Stimulated activated CD8-positive, alpha-beta memory T cell treated with anti-CD3 and anti-CD28 coated beads, Interleukin-4, amount 100 ng/mL, for 48 hours (primary cell): Measurements from ENCODE around the gene FGF4.
"Not testable (repeated sequence)": the region's sequence is repeated elsewhere in the genome, so short reads cannot be mapped to it uniquely, and the experiment has no call there.

Experiments
- DNase-seq: peaks from one replicate; pipeline ENCODE4 v3.0.0-alpha.2; 2020

Gene FGF4

GRCh38 chr11:69765498-69765995, 9.6 kb downstream of the FGF4 start:
- DNase-seq, result no peak

DNA sequence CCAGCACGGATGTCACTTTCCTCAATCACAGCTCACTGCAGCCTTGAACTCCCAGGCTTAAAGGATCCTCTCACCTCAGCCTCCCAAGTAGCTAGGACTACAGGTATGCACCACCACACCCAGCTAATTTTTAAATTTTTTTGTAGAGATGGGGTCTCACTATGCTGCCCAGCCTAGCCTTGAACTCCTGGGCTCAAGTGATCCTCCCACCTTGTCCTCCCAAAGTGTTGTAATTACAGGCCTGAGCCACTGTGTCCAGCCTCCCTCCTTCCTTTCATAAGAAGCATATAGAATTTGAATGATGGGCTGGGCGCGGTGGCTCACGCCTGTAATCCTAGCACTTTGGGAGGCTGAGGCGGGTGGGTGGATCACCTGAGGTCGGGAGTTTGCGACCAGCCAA, 10.2 kb downstream of the FGF4 start:
- not testable (repeated sequence) for DNase-seq

- no peak for DNase-seq
These were observed 14.8 kb downstream of the FGF4 start for GRCh38 chr11:69760319-69760718.

DNA sequence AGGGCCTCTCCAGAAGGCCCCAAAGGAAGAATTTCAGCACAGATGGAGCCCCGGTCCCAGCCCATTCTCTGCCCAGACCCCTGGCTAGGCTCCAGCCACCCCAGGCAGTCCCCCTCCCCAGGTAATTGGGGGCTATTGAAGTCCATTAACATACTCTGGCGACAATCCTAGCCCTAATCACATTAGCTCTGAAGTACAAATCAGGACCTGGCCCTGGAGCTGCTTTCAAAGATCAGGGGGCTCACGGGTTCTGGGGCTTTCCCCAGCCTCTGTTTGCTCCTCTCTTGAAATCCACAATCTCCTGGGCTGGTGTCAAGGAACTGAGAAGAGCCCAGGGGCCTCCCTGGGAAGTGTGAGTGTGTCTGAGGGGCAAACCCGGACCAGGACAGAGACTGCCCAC, 22.3 kb downstream of the FGF4 start:
- DNase-seq, result no peak

DNA sequence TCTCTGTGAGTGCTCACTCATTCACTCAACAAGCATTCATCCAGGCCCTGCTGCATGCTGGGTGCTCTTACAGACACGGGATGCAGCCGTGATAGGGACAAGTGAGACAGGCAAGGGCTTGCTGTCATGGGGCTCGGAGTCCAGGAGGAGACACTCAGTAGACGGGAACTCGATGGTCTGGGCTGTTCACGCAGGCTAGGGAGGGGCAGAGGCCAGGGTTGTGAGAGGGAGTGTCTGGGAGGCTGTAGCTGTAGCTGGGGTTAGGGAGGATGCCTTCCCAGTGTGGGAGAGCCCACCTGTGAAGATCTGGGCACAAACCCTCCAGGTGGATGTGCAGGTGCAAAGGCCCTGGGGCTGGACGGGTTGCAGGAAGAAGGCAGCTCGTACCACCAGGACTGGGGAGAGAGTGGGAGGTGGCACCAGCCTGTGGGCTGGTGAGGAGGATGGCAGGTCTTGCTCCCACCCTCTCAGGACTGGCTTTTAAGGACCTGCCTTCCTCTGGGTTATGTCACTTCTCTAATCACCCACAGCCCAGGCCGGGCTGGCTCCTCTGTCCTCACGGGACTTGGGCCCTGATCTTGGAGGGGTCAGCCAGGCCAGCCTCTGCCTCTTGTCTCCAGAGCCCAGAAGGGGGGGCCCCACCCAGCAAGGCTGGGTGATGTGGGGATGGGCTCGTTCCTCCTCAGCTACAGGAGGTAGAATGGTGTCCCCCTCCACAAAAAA, 24.1 kb downstream of the FGF4 start:
- no peak for DNase-seq

DNA sequence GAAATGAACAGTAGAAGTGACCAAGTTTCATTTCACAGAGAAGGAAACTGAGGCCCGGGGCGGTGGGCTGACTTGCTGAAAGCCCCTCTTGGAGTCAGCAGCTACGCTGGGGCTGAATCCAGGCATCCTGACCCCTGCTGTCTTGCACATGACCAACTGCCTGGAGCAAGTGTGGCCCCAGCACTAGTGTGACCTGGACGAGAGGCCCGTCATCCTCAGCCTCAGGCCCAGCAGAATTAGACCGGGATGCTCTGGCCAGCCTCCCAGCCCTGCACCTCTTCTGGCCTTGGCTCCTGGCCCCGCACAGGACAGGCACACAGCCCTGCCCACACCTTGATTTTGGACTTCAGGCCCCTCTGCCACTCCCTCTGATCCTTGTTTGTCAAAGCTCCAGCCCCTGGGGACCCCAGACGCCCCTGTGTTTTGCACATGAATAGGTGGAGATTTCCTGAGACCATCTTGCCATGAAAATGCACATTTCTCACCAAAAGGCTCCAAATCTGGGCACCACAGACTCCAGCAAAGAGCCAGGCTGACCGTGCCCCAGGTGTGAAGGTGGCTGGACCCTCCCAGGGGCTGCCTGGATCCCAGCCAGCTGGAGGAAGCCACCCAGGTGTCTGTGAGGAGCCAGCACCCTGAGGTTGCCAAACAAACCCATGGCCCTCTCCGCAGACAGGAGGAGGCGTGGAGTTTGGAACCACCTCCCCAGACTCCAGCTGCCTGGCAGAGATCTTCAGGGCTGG, 24.9 kb downstream of the FGF4 start:
- no peak for DNase-seq

DNA sequence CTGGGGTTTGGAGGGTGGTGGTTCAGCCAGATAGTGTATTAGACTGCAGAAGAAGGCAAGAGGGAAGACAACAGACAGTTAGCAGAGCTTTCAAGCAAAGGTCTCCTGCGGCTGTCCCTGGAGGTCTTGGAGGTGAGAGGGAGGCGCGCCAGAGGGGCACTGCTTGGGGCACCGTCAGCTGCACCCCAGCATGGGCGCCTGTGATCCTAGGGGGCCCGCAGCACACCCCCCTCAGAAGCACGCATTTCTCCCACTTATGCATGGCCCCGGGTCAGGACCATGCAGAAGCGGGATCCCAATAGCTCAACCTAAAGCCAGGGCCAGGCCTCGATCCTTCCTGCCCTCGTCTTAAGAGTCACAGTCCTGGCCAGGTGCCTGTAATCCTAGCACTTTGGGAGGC, 26.5 kb downstream of the FGF4 start:
- DNase-seq, result no peak

DNA sequence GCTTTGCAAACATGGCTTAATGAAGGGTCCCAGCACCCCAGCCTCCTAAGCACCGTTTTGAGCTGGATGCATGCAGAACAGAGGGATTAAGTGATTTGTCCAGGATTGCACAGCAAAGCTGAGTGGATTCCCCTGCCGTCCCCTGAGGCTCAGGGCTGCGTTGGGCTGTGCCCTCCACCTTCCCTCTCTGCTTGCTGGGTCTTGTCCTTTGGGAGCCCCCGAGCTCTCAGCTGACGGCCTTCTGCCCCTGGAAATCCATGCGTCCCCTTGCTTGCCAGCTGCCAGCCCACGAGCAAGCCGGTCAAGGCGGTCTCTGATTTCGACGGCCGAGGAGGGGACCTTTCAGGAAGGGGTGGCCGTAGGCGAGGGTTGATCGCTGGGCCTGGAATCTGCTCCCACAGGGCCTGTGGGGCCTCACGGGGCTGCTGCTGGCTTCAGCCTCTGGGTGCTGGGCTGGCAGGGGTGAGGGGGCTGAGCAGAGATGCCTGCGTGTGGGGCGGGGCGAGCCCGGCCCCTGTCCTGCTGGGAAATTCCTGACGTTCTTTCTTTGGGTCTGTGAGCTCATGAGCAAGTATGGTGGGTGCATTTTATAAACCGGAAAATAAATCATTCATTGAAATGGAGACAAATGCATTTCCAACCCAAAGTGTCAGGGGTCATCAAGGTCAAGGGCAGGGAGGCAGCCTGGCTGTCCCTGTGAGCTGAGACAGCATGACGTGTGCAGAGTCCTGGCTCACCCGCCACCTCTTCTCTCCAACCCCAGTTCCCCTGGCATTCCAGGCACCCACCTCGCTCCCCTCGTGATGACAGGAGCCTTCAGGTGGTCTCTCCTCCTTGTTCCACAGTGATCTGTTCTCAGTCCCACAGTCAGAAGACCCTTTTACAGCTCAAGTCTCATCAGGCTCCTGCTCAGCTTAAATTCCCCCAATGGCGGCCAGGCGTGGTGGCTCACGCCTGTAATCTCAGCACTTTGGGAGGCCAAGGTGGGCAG, 28.1 kb downstream of the FGF4 start:
- DNase-seq, result no peak

- no peak for DNase-seq
These were observed 29.0 kb downstream of the FGF4 start for GRCh38 chr11:69746140-69746539.

GRCh38 chr11:69745201-69745600, 29.9 kb downstream of the FGF4 start:
- DNase-seq, result no peak

GRCh38 chr11:69744435-69744834, 30.7 kb downstream of the FGF4 start:
- no peak for DNase-seq

GRCh38 chr11:69734841-69735240, 40.3 kb downstream of the FGF4 start:
- no peak for DNase-seq

GRCh38 chr11:69734367-69734766, 40.8 kb downstream of the FGF4 start:
- no peak for DNase-seq

DNA sequence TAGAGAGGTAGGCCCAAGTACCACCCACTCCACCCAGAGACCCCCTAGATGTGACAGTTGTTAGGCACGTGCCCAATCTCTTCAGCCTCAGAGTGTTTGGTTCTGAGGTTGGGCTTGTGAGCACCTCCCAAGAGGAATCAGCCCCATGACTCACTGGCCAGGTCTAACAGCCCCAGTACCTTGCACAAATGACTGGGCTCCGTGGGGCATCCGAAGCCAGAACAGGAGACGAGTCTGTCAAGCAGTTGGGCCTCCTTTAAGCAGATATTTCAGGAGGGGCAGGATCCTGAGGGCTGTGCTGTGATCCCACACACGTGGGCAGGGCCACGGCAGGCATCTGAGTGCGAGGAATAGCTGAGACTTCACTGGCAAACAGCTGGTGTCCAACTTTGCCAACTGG, 42.2 kb downstream of the FGF4 start:
- no peak for DNase-seq

DNA sequence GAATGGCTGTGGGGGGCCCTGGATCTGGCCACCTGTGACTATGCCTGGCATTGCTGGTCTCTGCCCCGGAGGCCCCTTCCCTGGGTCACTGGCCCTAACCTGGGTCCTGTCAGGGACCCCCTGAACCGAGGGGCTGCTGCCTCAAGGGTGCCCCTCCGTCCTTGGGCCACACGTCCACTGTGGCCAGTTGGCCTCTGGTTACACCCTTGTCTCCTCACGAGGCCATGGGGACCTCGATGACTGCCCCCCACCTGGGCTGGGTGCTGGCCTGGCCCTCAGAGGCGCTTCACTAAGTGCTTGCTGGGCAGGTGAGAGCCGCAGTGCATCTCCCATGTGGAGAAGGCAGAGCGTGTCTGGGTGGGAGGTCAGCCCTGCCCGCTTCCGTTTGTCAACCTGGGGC, 44.0 kb downstream of the FGF4 start:
- DNase-seq, result no peak

- no peak for DNase-seq
These were observed 44.6 kb downstream of the FGF4 start for GRCh38 chr11:69730500-69730899.

DNA sequence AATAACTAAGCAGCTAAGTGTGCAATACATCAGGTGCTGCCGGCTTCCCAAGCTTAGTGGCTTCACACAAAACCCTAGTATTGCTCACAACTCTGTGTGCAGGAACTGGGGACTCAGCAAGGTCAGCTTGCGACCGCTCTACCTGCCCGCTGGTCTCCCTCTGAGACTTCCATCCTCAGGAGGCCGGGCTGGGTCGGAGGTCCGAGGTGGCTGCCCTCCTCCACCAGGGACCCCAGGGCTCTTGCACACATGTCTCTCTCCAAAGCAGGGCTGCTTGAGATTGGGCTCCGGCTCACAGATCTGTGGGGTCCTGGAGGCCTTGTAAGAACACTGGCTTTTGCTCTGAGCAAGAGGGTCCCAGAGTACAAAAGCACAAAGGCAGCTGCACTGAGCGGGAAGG, 45.9 kb downstream of the FGF4 start:
- no peak for DNase-seq

GRCh38 chr11:69727266-69727665, 47.9 kb downstream of the FGF4 start:
- no peak for DNase-seq

DNA sequence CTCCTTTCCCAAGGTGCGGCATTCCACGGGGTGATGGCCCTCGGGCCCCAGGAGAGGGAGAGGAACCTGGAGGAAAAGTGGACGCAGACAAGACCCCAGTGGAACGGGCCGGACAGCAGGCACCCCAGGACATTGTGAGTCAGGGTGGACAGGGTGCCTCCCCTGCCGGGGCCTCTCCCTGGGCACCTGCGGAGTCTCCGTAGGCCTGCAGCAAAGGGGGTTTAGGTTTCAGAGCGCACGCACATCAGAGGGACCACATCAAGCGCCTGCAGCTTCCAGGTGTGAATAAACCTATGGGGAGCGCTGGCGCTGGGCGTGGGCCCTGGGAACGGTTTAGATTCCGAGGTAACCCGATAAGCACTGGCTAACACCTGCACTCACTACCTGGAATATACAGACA, 48.7 kb downstream of the FGF4 start:
- DNase-seq, result no peak

- no peak for DNase-seq
These were observed 49.1 kb downstream of the FGF4 start for GRCh38 chr11:69726019-69726418.

GRCh38 chr11:69721745-69722144, 53.4 kb downstream of the FGF4 start:
- DNase-seq, result no peak

DNA sequence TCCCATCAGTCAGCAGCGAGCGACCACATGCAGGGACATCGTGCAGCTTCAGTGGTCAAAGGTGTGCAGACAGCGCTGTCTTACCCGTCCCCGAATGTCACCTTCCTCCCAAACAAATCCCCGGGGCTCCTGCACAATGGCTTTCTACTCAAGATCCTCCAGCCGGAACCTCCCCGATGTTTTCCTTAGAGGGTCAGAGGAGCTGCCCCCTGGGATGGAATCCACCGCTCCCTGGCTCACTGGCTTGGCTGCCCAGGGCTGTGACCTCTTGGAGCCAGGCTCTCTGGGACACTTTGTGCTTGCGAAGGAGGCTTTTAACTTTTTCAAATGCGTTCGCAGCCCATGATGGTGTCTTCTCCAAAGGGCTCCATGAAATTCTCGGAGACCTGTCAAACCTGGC, 54.0 kb downstream of the FGF4 start:
- DNase-seq, result no peak
